ENCODE measurements around the gene ACAD10.

Gene ACAD10

DNA sequence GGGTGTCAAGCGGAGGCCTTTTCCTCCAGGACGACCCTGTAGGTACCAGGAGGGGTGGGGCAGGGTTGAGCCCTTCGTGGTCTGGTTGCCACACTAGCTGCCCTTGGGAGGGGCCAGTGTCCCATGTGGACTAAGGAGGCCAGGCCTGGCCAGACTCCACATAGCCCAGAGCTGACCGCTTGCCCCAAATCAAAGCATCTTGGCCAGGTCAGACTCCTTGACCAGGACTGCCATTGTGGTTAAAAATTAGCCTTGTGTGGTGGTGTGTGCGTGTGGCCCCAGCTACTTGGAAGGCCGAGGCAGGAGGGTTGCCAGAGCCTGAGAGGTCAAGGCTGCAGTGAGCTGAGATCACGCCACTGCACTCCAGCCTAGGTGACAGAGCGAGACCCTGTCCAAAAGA, 105.7 kb downstream of the ACAD10 start:
- no peak for TF ChIP-seq ZNF544 (tag by site-specific recombination; IDR thresholded peaks at IDR 0.05)
- TF ChIP-seq ZSCAN30 (tag by site-specific recombination; IDR thresholded peaks at IDR 0.05), result no peak
- TF ChIP-seq ZNF146 (tag by site-specific recombination; IDR thresholded peaks at IDR 0.05), result no peak
- TF ChIP-seq ZNF488 (tag by site-specific recombination; IDR thresholded peaks at IDR 0.05), result no peak
- TF ChIP-seq ZNF658 (tag by site-specific recombination; IDR thresholded peaks at IDR 0.05), result no peak
- no peak for TF ChIP-seq ZNF596 (tag by site-specific recombination; IDR thresholded peaks at IDR 0.05)
- TF ChIP-seq FEZF1 (tag by site-specific recombination; IDR thresholded peaks at IDR 0.05), result no peak
- no peak for TF ChIP-seq ZFHX2 (tag by site-specific recombination; conservative IDR thresholded peaks at IDR 0.05)
- TF ChIP-seq ZBTB6 (tag by site-specific recombination; IDR thresholded peaks at IDR 0.05), result no peak
- TF ChIP-seq, protein P1, sequence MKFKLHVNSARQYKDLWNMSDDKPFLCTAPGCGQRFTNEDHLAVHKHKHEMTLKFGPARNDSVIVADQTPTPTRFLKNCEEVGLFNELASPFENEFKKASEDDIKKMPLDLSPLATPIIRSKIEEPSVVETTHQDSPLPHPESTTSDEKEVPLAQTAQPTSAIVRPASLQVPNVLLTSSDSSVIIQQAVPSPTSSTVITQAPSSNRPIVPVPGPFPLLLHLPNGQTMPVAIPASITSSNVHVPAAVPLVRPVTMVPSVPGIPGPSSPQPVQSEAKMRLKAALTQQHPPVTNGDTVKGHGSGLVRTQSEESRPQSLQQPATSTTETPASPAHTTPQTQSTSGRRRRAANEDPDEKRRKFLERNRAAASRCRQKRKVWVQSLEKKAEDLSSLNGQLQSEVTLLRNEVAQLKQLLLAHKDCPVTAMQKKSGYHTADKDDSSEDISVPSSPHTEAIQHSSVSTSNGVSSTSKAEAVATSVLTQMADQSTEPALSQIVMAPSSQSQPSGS (tag by site-specific recombination; IDR thresholded peaks at IDR 0.05; ENCODE audit: low read depth), result no peak
- TF ChIP-seq, protein P2, sequence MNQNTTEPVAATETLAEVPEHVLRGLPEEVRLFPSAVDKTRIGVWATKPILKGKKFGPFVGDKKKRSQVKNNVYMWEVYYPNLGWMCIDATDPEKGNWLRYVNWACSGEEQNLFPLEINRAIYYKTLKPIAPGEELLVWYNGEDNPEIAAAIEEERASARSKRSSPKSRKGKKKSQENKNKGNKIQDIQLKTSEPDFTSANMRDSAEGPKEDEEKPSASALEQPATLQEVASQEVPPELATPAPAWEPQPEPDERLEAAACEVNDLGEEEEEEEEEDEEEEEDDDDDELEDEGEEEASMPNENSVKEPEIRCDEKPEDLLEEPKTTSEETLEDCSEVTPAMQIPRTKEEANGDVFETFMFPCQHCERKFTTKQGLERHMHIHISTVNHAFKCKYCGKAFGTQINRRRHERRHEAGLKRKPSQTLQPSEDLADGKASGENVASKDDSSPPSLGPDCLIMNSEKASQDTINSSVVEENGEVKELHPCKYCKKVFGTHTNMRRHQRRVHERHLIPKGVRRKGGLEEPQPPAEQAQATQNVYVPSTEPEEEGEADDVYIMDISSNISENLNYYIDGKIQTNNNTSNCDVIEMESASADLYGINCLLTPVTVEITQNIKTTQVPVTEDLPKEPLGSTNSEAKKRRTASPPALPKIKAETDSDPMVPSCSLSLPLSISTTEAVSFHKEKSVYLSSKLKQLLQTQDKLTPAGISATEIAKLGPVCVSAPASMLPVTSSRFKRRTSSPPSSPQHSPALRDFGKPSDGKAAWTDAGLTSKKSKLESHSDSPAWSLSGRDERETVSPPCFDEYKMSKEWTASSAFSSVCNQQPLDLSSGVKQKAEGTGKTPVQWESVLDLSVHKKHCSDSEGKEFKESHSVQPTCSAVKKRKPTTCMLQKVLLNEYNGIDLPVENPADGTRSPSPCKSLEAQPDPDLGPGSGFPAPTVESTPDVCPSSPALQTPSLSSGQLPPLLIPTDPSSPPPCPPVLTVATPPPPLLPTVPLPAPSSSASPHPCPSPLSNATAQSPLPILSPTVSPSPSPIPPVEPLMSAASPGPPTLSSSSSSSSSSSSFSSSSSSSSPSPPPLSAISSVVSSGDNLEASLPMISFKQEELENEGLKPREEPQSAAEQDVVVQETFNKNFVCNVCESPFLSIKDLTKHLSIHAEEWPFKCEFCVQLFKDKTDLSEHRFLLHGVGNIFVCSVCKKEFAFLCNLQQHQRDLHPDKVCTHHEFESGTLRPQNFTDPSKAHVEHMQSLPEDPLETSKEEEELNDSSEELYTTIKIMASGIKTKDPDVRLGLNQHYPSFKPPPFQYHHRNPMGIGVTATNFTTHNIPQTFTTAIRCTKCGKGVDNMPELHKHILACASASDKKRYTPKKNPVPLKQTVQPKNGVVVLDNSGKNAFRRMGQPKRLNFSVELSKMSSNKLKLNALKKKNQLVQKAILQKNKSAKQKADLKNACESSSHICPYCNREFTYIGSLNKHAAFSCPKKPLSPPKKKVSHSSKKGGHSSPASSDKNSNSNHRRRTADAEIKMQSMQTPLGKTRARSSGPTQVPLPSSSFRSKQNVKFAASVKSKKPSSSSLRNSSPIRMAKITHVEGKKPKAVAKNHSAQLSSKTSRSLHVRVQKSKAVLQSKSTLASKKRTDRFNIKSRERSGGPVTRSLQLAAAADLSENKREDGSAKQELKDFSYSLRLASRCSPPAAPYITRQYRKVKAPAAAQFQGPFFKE (tag by site-specific recombination; IDR thresholded peaks at IDR 0.05; ENCODE audit: borderline replicate concordance), result no peak
- no peak for TF ChIP-seq ZNF791 (tag by site-specific recombination; IDR thresholded peaks at IDR 0.05)
- no peak for TF ChIP-seq KLF1 (tag by site-specific recombination; IDR thresholded peaks at IDR 0.05)
- TF ChIP-seq ZNF701 (tag by site-specific recombination; IDR thresholded peaks at IDR 0.05), result no peak
- TF ChIP-seq ZNF639 (tag by site-specific recombination; IDR thresholded peaks at IDR 0.05), result no peak
- POLR2A ChIA-PET, result no interaction called here
- CTCF ChIA-PET, result no interaction called here

More for the DNA sequence above, 105.7 kb downstream of the ACAD10 start:
- Histone ChIP-seq H3K4me3 (ENCODE audit: low read depth, low read length) (no peak overlapping the region), H3K36me3 (ENCODE audit: control insufficient read depth in 2 of 2, insufficient read depth in 1 of 2, low read length in 2 of 2) (peaks cover 18 to 67% of the 10 kb centered on the region in 2 experiments; a peak in 2 of 3 replicates), H3K27ac (ENCODE audit: extremely low read depth, low read depth, low read length) (no peak overlapping the region), H3K9me3 (ENCODE audit: control insufficient read depth, insufficient read depth, low read depth, low read length) (no peaks in the 10 kb centered on the region), H3K4me1 (ENCODE audit: control insufficient read depth, insufficient read depth, low read length) (no peaks in the 10 kb centered on the region)

All from HEK293 (cell line).